CD4-positive, CD25-positive, alpha-beta regulatory T cell (primary cell): Measurements from ENCODE around the gene SLC5A8. TPM values are rescaled to one million over a fixed set of nuclear protein-coding genes. Genes with fewer than 3 reads are reported as not detected.

ENCODE experiments used
- ATAC-seq, 2 donors: fragments of 150-1000 bp; cut with Tn5 transposase; one replicate each; pipeline ENCODE4 v1.10.0; 2021; ENCODE audit warnings: low read depth in 2 of 2, moderate number of reproducible peaks in 2 of 2, moderate library complexity in 1 of 2
- DNase-seq, 3 donors: peaks; one replicate each; pipeline versions ENCODE4 v3.0.0 to v3.0.0-alpha.2; 2012 to 2022; ENCODE audit warnings: mixed read lengths in 1 of 3
- H3K27ac ChIP-seq: one replicate; pipeline ENCODE4 v1.7.0; 2013; ENCODE audit warnings: mild to moderate bottlenecking, low read length; ENCODE audit not compliant: insufficient read depth, poor library complexity, severe bottlenecking
- H3K27me3 ChIP-seq: one replicate; pipeline ENCODE4 v1.7.0; 2013; ENCODE audit warnings: low read length; ENCODE audit not compliant: control insufficient read depth, insufficient read depth
- H3K36me3 ChIP-seq: one replicate; pipeline ENCODE4 v1.7.0; 2013; ENCODE audit warnings: mild to moderate bottlenecking, low read length, moderate library complexity; ENCODE audit not compliant: control insufficient read depth, insufficient read depth
- H3K4me1 ChIP-seq: 2 replicates; pipeline ENCODE4 v1.7.0; 2013; ENCODE audit warnings: mild to moderate bottlenecking, low read length; ENCODE audit not compliant: insufficient read depth, control insufficient read depth, poor library complexity, severe bottlenecking
- H3K4me3 ChIP-seq: one replicate; pipeline ENCODE4 v1.7.0; 2013; ENCODE audit warnings: low read depth, mild to moderate bottlenecking, low read length, moderate library complexity
- H3K9me3 ChIP-seq, 2 experiments: 1 replicate in 1 of 2; 2 replicates in 1 of 2; pipeline ENCODE4 v1.7.0; 2013; ENCODE audit warnings: low read length in 2 of 2, mild to moderate bottlenecking in 1 of 2, moderate library complexity in 1 of 2; ENCODE audit not compliant: control insufficient read depth in 2 of 2
- H3K27ac Mint-ChIP-seq, 3 donors: one replicate each; pipeline ENCODE4 v1.8.0; 2020 to 2022; ENCODE audit warnings: mild to moderate bottlenecking in 3 of 3, mixed read lengths in 3 of 3, moderate library complexity in 2 of 3
- H3K27me3 Mint-ChIP-seq: one replicate; pipeline ENCODE4 v1.8.0; 2022; ENCODE audit warnings: mild to moderate bottlenecking, mixed read lengths
- H3K36me3 Mint-ChIP-seq: one replicate; pipeline ENCODE4 v1.8.0; 2020; ENCODE audit warnings: mixed read lengths
- H3K4me1 Mint-ChIP-seq, 4 donors: one replicate each; pipeline ENCODE4 v1.8.0; 2020 to 2022; ENCODE audit warnings: mixed read lengths in 4 of 4, mild to moderate bottlenecking in 1 of 4
- H3K4me3 Mint-ChIP-seq, 4 donors: one replicate each; pipeline ENCODE4 v1.8.0; 2020 to 2022; ENCODE audit warnings: mild to moderate bottlenecking in 4 of 4, mixed read lengths in 4 of 4, moderate library complexity in 3 of 4
- H3K9me3 Mint-ChIP-seq, 7 donors: one replicate each; pipeline ENCODE4 v1.8.0; 2020 to 2022; ENCODE audit warnings: mixed read lengths in 7 of 7, mild to moderate bottlenecking in 3 of 7, moderate library complexity in 2 of 7
- polyA plus RNA-seq, 4 donors: library from polyadenylated mRNA; unstranded; fragments of 300-500 nt; fragmentation: Illumina TruSeq; gene quantifications; one replicate each; pipeline ENCODE4 v1.2.3, GENCODE V29; 2021
- total RNA-seq: library from RNA; stranded (reverse); gene quantifications from one replicate; pipeline ENCODE4 v1.2.3, GENCODE V29; 2022

SLC5A8 gene
- total and polyA plus RNA-seq, 5 donors from 2014 or later, result not detected

GRCh38 chr12:101110866-101111265, 99.2 kb downstream of the SLC5A8 start:
- Mint-ChIP-seq H3K4me1 (no peaks in the 10 kb centered on the region), H3K27ac (no peak overlapping the region), H3K27me3 (peaks cover 5% of the 10 kb centered on the region), H3K9me3 (peaks cover 0 to 5% (median 0%) of the 10 kb centered on the region in 7 donors), H3K4me3 (no peak overlapping the region), H3K36me3 (no peaks in the 10 kb centered on the region)
- DNase-seq (no peak), ATAC-seq (no peak)
- Histone ChIP-seq H3K36me3 (no peaks in the 10 kb centered on the region), H3K27ac (no peak overlapping the region), H3K4me1 (no peaks in the 10 kb centered on the region), H3K27me3 (no peaks in the 10 kb centered on the region), H3K9me3 (no peaks in the 10 kb centered on the region), H3K4me3 (no peak overlapping the region)

GRCh38 chr12:101108130-101108529, 101.9 kb downstream of the SLC5A8 start:
- H3K9me3 Mint-ChIP-seq, result peaks cover 0 to 8% (median 2%) of the 10 kb centered on the region in 7 donors
- H3K27ac Mint-ChIP-seq, result no peak overlapping the region
- H3K36me3 Mint-ChIP-seq, result no peaks in the 10 kb centered on the region
- H3K4me3 ChIP-seq, result no peak overlapping the region
- no peaks in the 10 kb centered on the region for H3K36me3 ChIP-seq
- H3K4me3 Mint-ChIP-seq, result no peak overlapping the region
- no peaks in the 10 kb centered on the region for H3K27me3 Mint-ChIP-seq
- DNase-seq (no peak), ATAC-seq (no peak)
- H3K4me1 Mint-ChIP-seq, result no peaks in the 10 kb centered on the region
- no peaks in the 10 kb centered on the region for H3K4me1 ChIP-seq
- no peak overlapping the region for H3K27ac ChIP-seq
- no peaks in the 10 kb centered on the region for H3K9me3 ChIP-seq
- H3K27me3 ChIP-seq, result no peaks in the 10 kb centered on the region

- no peak overlapping the region for H3K27ac ChIP-seq
Measured at GRCh38 chr12:101107032-101107763, 102.8 kb downstream of the SLC5A8 start.

More at GRCh38 chr12:101107032-101107763, 102.8 kb downstream of the SLC5A8 start:
- H3K4me1 Mint-ChIP-seq, result no peaks in the 10 kb centered on the region
- Histone ChIP-seq H3K4me1 (no peaks in the 10 kb centered on the region), H3K4me3 (no peak overlapping the region), H3K9me3 (no peaks in the 10 kb centered on the region), H3K27me3 (no peaks in the 10 kb centered on the region), H3K36me3 (no peaks in the 10 kb centered on the region)
- H3K4me3 Mint-ChIP-seq, result no peak overlapping the region
- H3K27me3 Mint-ChIP-seq, result no peaks in the 10 kb centered on the region
- H3K36me3 Mint-ChIP-seq, result no peaks in the 10 kb centered on the region
- no peak for DNase-seq
- no peak for ATAC-seq
- H3K27ac Mint-ChIP-seq, result no peak overlapping the region
- H3K9me3 Mint-ChIP-seq, result peaks cover 0 to 8% (median 2%) of the 10 kb centered on the region in 7 donors

Other genes starting within 250 kb of the SLC5A8 start
- gene UTP20, start 69.9 kb upstream of the SLC5A8 start, total RNA-seq, result 11.6 TPM
- 1 to 10 TPM; 3.3 to 6.4 (median 4.5) TPM for gene UTP20, start 69.9 kb upstream of the SLC5A8 start, polyA plus RNA-seq
- 28.7 TPM for gene ARL1, start 197.5 kb upstream of the SLC5A8 start, total RNA-seq
- gene ARL1, start 197.5 kb upstream of the SLC5A8 start, polyA plus RNA-seq, result 10 to 100 TPM; 27.9 to 46.2 (median 30.9) TPM